Kidney (tissue), 14 donors: ENCODE data around the gene JPH4. TPM values are rescaled to one million over a fixed set of nuclear protein-coding genes. Genes with fewer than 3 reads are reported as not detected.
A peak's percentile ranks its signal among the peaks of the same experiment; 100 is the strongest.
"Not testable (repeated sequence)": the region's sequence is repeated elsewhere in the genome, so short reads cannot be mapped to it uniquely, and the experiment has no call there.

Experiments used
- DNase-seq, 5 donors: peaks; one replicate each; pipeline ENCODE4 v3.0.0-alpha.2; 2013 to 2020
- FAIRE-seq: peaks from 2 replicates; lab custom pipeline; 2012; peaks lifted over from hg19 to GRCh38; lab: Jason Lieb, UNC
- H3K27ac ChIP-seq, 2 donors: one replicate each; pipeline ENCODE4 v1.7.0; 2013; ENCODE audit warnings: low read depth in 2 of 2, low read length in 2 of 2, inconsistent platforms in 1 of 2
- H3K27me3 ChIP-seq: one replicate; pipeline ENCODE4 v1.7.1; 2013; ENCODE audit warnings: low read length, inconsistent platforms; ENCODE audit not compliant: control insufficient read depth, insufficient read depth
- H3K36me3 ChIP-seq, 3 donors: one replicate each; pipeline versions ENCODE4 v1.7.0 to v1.7.1; 2013; ENCODE audit warnings: low read length in 3 of 3, control low read depth in 1 of 3, inconsistent platforms in 1 of 3; ENCODE audit not compliant: insufficient read depth in 3 of 3, control insufficient read depth in 2 of 3
- H3K4me1 ChIP-seq, 3 donors: one replicate each; pipeline versions ENCODE4 v1.7.0 to v1.7.1; 2013; ENCODE audit warnings: low read length in 3 of 3, inconsistent platforms in 1 of 3, low read depth in 1 of 3; ENCODE audit not compliant: control insufficient read depth in 2 of 3, insufficient read depth in 2 of 3
- H3K4me3 ChIP-seq, 3 donors: one replicate each; pipeline versions ENCODE4 v1.7.0 to v1.8.1; 2013; ENCODE audit warnings: low read length in 3 of 3, control low read depth in 1 of 3, inconsistent platforms in 1 of 3
- H3K9ac ChIP-seq, 3 donors: one replicate each; pipeline versions ENCODE4 v1.7.0 to v1.7.1; 2013; ENCODE audit warnings: low read length in 3 of 3, control low read depth in 1 of 3, inconsistent platforms in 1 of 3
- H3K9me3 ChIP-seq, 3 donors: one replicate each; pipeline versions ENCODE4 v1.7.0 to v1.7.1; 2013; ENCODE audit warnings: low read length in 3 of 3, control low read depth in 1 of 3, inconsistent platforms in 1 of 3; ENCODE audit not compliant: control insufficient read depth in 2 of 3, insufficient read depth in 1 of 3
- CTCF ChIP-seq: IDR thresholded peaks from 3 replicates; pipeline ENCODE4 v1.5.1; 2012; ENCODE audit warnings: mild to moderate bottlenecking, moderate library complexity, borderline replicate concordance; ENCODE audit not compliant: insufficient read depth; ENCODE audit errors: extremely low read depth
- intact Hi-C: fragments of 100-400 bp; cut with DNase I; formaldehyde crosslinking; loops from one replicate; pipeline ENCODE4 v1.11.1; 2022
- polyA plus RNA-seq: library from polyadenylated mRNA; stranded (reverse); fragments of 350-450 nt; fragmentation: Illumina TruSeq; extraction: RNeasy Lipid Tissue Mini Kit (QIAGEN cat#74804); gene quantifications from one replicate; pipeline ENCODE4 v1.2.3, GENCODE V29; 2014; ENCODE audit warnings: low read depth, low replicate concordance; ENCODE audit not compliant: insufficient read depth
- total RNA-seq: library from RNA; stranded (reverse); fragmentation: NEBNext Ultra II Directional; extraction: Animal tissue kit (Norgen Biotek cat#: 25700); gene quantifications from one replicate; pipeline ENCODE4 v1.2.1, GENCODE V29; 2021
- donor health status: control.
- donor health status: control.
- donor health status: control.
- donor health status: control.
- donor health status: control.
- donor health status: DM: yes; HTN: yes; CAD: no.
- donor health status: Normal renal cell carcinoma (clear cell type).

JPH4 gene
- total and polyA plus RNA-seq, 2 donors from 2014 or later = 3.6 to 7.0 TPM

- no peaks in the 10 kb centered on the region for H3K36me3 ChIP-seq
- no peak overlapping the region for H3K27ac ChIP-seq
- H3K27me3 ChIP-seq = no peaks in the 10 kb centered on the region
- no peak for TF ChIP-seq CTCF
- H3K4me3 ChIP-seq = no peak overlapping the region
- no peak for FAIRE-seq
- no peak overlapping the region for H3K9ac ChIP-seq
- no peaks in the 10 kb centered on the region for H3K9me3 ChIP-seq
- no peak for DNase-seq
- peaks cover 0 to 4% (median 3%) of the 10 kb centered on the region in 3 donors for H3K4me1 ChIP-seq
- intact Hi-C loops = no loop called here
Observed at GRCh38 chr14:23590198-23590597, 11.6 kb upstream of the JPH4 start.

- no peak for TF ChIP-seq CTCF
- Histone ChIP-seq H3K4me1 (peaks cover 0 to 4% (median 3%) of the 10 kb centered on the region in 3 donors), H3K9ac (no peak overlapping the region), H3K27ac (no peak overlapping the region), H3K9me3 (no peaks in the 10 kb centered on the region), H3K4me3 (no peak overlapping the region), H3K36me3 (no peaks in the 10 kb centered on the region), H3K27me3 (no peaks in the 10 kb centered on the region)
- intact Hi-C loops = no loop called here
- FAIRE-seq (no peak), DNase-seq (no peak)
Observed at GRCh38 chr14:23589606-23590005, 11.0 kb upstream of the JPH4 start.

- intact Hi-C loops = no loop called here
- H3K36me3 ChIP-seq = no peaks in the 10 kb centered on the region
- FAIRE-seq (no peak), DNase-seq (peak; percentile 92 to 96 (median 93))
- H3K4me3 ChIP-seq = no peak overlapping the region
- no peaks in the 10 kb centered on the region for H3K27me3 ChIP-seq
- no peak overlapping the region for H3K27ac ChIP-seq
- no peak overlapping the region for H3K9ac ChIP-seq
- peaks cover 0 to 4% (median 3%) of the 10 kb centered on the region in 3 donors for H3K4me1 ChIP-seq
- no peaks in the 10 kb centered on the region for H3K9me3 ChIP-seq
- peak; percentile 80 for TF ChIP-seq CTCF
Observed at GRCh38 chr14:23588884-23589598, 10.5 kb upstream of the JPH4 start.

- H3K9ac ChIP-seq, DNase-seq, FAIRE-seq, H3K4me1 ChIP-seq, H3K36me3 ChIP-seq, H3K9me3 ChIP-seq, H3K4me3 ChIP-seq, H3K27ac ChIP-seq, intact Hi-C loops, H3K27me3 ChIP-seq: not testable (repeated sequence)
Observed at GRCh38 chr14:23584527-23585203, 6.1 kb upstream of the JPH4 start.

- H3K36me3 ChIP-seq, H3K9me3 ChIP-seq, FAIRE-seq, DNase-seq, H3K4me1 ChIP-seq, H3K4me3 ChIP-seq, H3K9ac ChIP-seq, H3K27me3 ChIP-seq, intact Hi-C loops, H3K27ac ChIP-seq: not testable (repeated sequence)
Observed at GRCh38 chr14:23583761-23584526, 5.4 kb upstream of the JPH4 start.
